Ishikawa (cell line): Measurements from ENCODE around the gene RNF169.

Experiments
- CEBPB ChIP-seq: IDR thresholded peaks from 2 replicates; pipeline ENCODE4 v1.6.1; 2012
- CREB1 ChIP-seq: IDR thresholded peaks from 2 replicates; pipeline ENCODE4 v1.6.1; 2012; ENCODE audit warnings: low read depth
- EGR1 ChIP-seq: IDR thresholded peaks from 2 replicates; pipeline ENCODE4 v1.6.1; 2012
- EP300 ChIP-seq: IDR thresholded peaks from 2 replicates; pipeline ENCODE4 v1.6.1; 2012; ENCODE audit warnings: borderline replicate concordance
- FOXM1 ChIP-seq: IDR thresholded peaks from 2 replicates; pipeline ENCODE4 v1.6.1; 2012; ENCODE audit warnings: low read depth, borderline replicate concordance
- MAX ChIP-seq: IDR thresholded peaks from 2 replicates; pipeline ENCODE4 v1.6.1; 2012
- NFIC ChIP-seq: IDR thresholded peaks from 2 replicates; pipeline ENCODE4 v1.6.1; 2012
- RAD21 ChIP-seq: IDR thresholded peaks from 2 replicates; pipeline ENCODE4 v1.6.1; 2012; ENCODE audit warnings: low read depth
- REST ChIP-seq: IDR thresholded peaks from 2 replicates; pipeline ENCODE4 v1.6.1; 2012; ENCODE audit warnings: low read depth, mild to moderate bottlenecking
- TAF1 ChIP-seq: IDR thresholded peaks from 2 replicates; pipeline ENCODE4 v1.6.1; 2012; ENCODE audit warnings: low read depth, mild to moderate bottlenecking
- TCF12 ChIP-seq: IDR thresholded peaks from 2 replicates; pipeline ENCODE4 v1.6.1; 2012; ENCODE audit warnings: low read depth
- TEAD4 ChIP-seq: IDR thresholded peaks from 2 replicates; pipeline ENCODE4 v1.6.1; 2012
- USF1 ChIP-seq: IDR thresholded peaks from 2 replicates; pipeline ENCODE4 v1.6.1; 2012
- YY1 ChIP-seq: IDR thresholded peaks from 2 replicates; pipeline ENCODE4 v1.6.1; 2012; ENCODE audit warnings: low read depth
- ZBTB7A ChIP-seq: IDR thresholded peaks from 2 replicates; pipeline ENCODE4 v1.6.1; 2012; ENCODE audit warnings: low read depth

The RNF169 gene

DNA sequence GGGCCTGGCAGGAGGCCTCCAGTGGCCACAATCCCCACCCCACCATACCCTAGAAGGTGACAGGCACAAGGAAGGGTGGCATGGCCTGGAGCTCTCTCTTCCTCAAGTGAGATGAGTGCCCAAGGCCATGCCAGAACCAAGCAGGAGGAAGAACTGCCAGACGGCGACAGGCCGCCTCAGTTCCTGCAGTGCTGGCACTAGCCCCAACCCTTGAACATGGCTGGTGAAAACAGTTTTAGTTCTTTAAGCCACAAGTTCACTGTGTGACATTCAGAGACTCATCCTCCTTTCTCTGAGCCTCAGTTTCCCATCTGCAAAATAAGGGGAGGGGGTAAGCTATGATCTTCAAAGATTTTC is 27.2 kb upstream of the RNF169 start:
- TF ChIP-seq USF1 (no peak), FOXM1 (no peak), REST (no peak), ZBTB7A (no peak), TAF1 (no peak), EGR1 (no peak), RAD21 (no peak)

GRCh38 chr11:74723511-74723910 is 25.1 kb upstream of the RNF169 start:
- TF ChIP-seq ZBTB7A (no peak), TCF12 (no peak), EP300 (no peak), MAX (no peak), EGR1 (no peak), CREB1 (no peak), REST (no peak), RAD21 (no peak), TAF1 (no peak), TEAD4 (no peak), NFIC (no peak), YY1 (no peak), CEBPB (no peak), FOXM1 (no peak), USF1 (no peak)

DNA sequence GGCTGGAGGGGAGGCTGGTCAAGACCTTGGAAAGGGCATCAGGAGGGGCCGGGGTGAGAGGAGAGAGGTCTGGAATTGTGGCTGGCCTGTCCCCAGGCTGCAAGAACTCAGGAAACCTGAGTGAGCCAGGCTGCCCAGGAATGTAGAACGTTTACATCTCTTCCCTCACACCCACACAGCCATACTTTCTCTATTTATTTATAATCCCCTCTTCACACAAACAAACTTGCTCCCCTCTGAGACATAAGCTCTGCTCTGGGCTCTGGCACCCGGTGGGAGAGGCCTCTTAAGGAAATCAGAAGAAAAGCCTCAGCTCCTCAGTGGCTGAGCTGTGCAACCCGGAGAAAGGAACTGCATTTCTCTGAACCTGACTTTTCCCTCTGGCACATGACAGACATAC is 22.9 kb upstream of the RNF169 start:
- TF ChIP-seq EGR1, result no peak
- TF ChIP-seq FOXM1, result no peak
- TF ChIP-seq RAD21, result no peak
- TF ChIP-seq NFIC, result no peak
- no peak for TF ChIP-seq TAF1
- TF ChIP-seq USF1, result no peak

- peak; percentile 87 for TF ChIP-seq RAD21
- TF ChIP-seq TAF1, result no peak
- peak; percentile 19; the same call in 1 of the 2 replicates for TF ChIP-seq TCF12
- peak; percentile 38; the same call in 1 of the 2 replicates for TF ChIP-seq MAX
- peak; percentile 51; the same call in 1 of the 2 replicates for TF ChIP-seq YY1
Measured at GRCh38 chr11:74726547-74727182, 22.0 kb upstream of the RNF169 start.

DNA sequence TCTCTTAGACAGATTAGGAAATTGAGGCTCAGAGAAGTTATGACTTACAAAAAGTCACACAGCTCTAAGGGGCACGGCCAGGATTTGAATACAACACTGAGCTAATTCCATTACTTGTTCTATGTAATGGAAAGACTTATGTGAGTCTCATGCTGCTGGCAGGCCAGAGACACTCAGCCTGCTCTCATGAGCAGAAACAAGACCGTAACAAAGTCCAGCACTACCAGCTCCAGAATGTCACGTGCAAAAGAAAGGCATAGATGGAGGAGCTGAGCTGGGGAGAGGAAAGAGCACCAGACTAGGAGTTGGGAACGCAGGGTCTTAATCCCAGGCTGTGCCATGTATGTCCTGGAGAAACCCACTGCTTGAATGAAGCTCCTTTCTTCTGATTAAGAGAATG is 19.3 kb upstream of the RNF169 start:
- TF ChIP-seq TEAD4 (no peak), CEBPB (no peak), NFIC (no peak), YY1 (no peak), TAF1 (no peak), EGR1 (no peak), REST (no peak), RAD21 (no peak), USF1 (no peak), EP300 (no peak), MAX (no peak), ZBTB7A (no peak), TCF12 (no peak), CREB1 (no peak)
